Cardiac muscle cell (in vitro differentiated cells and primary cell): Measurements from ENCODE around the gene DACH1. TPM values are rescaled to one million over a fixed set of nuclear protein-coding genes. Genes with fewer than 3 reads are reported as not detected.

Experiments
- DNase-seq, 2 donors: peaks; one replicate each; pipeline versions ENCODE4 v3.0.0 to v3.0.0-alpha.2; 2010 to 2017; ENCODE audit warnings: low read depth in 1 of 2, low spot score in 1 of 2
- H3K27ac ChIP-seq: fragments of 200-600 bp; sonication (generic); 2 replicates; pipeline ENCODE4 v1.5.1; 2016
- H3K27me3 ChIP-seq: fragments of 200-600 bp; sonication (generic); 2 replicates; pipeline ENCODE4 v1.6.0; 2016; ENCODE audit warnings: control low read depth
- H3K36me3 ChIP-seq: fragments of 200-600 bp; sonication (generic); 2 replicates; pipeline ENCODE4 v1.5.1; 2016; ENCODE audit warnings: control low read depth
- H3K4me1 ChIP-seq: fragments of 200-600 bp; sonication (generic); 2 replicates; pipeline ENCODE4 v1.8.1; 2017; ENCODE audit warnings: low read depth, mild to moderate bottlenecking, mixed run types
- H3K4me3 ChIP-seq: fragments of 200-600 bp; sonication (generic); 2 replicates; pipeline ENCODE4 v1.5.1; 2016; ENCODE audit warnings: mild to moderate bottlenecking
- H3K9me3 ChIP-seq: fragments of 200-600 bp; sonication (generic); 2 replicates; pipeline ENCODE4 v1.5.1; 2017; ENCODE audit warnings: low read depth, mild to moderate bottlenecking, control low read depth
- polyA plus RNA-seq: library from polyadenylated mRNA; unstranded; fragments of >200 nt; fragmentation: Nextera tagmentation; extraction: Ambion mirVana; gene quantifications from 2 replicates; pipeline ENCODE4 v1.2.1, GENCODE V29; 2016
- total RNA-seq: library from RNA; depleted of rRNA; stranded (reverse); fragments of >200 nt; gene quantifications from 2 replicates; pipeline ENCODE4 v1.2.3, GENCODE V29; 2016
- TF ChIP-seq, protein P1 (sequence below): IDR thresholded peaks from 2 replicates; pipeline ENCODE4 v1.5.1; 2012; ENCODE audit warnings: low read depth, mild to moderate bottlenecking, low read length

The DACH1 gene
- total and polyA plus RNA-seq, 2 experiments from 2014 or later = 3.5 to 3.7 TPM

DNA sequence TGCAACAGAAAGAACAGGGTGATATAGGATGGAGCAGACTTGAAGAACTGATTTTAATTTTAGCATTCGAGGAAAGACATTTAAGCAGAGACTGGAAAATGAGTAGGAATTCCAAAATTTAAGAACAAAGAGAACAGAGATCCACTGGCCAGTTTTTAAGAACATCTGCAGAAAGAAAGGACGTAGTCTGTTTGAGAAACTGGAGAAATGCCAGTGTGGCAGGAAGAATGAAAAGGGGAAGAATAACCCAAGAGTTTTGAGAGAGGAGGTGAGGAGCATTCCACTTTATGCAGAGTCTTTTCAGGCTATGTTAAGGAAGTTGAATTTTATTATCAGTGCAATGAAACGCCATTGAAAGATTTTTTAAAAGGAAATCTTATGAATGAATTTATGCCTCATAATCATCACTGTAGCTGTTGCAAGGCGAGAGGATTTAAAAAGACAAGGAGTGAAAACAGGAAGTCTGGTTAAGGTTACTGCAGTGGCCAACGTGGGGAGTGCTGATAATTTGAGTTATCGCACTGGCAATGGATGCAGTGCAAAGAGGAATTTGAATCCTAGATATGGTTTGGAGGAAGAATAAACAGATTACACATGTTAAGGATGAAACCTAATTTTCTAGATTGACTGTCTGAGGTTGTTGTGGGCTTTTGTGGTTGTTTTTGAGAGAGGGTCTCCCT lies 253.8 kb downstream of the DACH1 start:
- no peak overlapping the region for H3K4me3 ChIP-seq

DNA sequence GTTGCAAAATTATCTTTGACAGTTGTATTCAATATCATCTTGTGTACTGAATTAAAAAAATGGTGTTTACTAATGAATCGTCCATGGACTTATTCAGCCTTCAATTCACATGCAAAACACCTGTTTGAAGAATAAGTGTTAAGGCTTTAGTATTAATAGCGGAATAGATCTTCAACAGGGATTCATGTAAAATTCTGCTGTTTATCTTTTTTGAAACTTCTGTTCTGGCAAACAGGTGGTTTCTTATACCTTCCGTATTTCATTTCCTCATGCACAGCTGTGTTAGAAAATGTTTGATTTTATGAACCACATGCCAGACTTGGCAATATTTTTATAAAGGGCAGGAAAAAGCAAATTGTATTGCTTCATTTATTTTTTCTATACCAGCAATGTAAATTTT lies 255.7 kb downstream of the DACH1 start:
- TF ChIP-seq, protein P1, sequence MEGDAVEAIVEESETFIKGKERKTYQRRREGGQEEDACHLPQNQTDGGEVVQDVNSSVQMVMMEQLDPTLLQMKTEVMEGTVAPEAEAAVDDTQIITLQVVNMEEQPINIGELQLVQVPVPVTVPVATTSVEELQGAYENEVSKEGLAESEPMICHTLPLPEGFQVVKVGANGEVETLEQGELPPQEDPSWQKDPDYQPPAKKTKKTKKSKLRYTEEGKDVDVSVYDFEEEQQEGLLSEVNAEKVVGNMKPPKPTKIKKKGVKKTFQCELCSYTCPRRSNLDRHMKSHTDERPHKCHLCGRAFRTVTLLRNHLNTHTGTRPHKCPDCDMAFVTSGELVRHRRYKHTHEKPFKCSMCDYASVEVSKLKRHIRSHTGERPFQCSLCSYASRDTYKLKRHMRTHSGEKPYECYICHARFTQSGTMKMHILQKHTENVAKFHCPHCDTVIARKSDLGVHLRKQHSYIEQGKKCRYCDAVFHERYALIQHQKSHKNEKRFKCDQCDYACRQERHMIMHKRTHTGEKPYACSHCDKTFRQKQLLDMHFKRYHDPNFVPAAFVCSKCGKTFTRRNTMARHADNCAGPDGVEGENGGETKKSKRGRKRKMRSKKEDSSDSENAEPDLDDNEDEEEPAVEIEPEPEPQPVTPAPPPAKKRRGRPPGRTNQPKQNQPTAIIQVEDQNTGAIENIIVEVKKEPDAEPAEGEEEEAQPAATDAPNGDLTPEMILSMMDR = no peak
- Histone ChIP-seq H3K27ac (no peak overlapping the region), H3K27me3 (no peaks in the 10 kb centered on the region), H3K4me1 (no peaks in the 10 kb centered on the region), H3K36me3 (no peaks in the 10 kb centered on the region), H3K4me3 (no peak overlapping the region), H3K9me3 (no peaks in the 10 kb centered on the region)
- DNase-seq = no peak

More for the DNA sequence above, 253.8 kb downstream of the DACH1 start:
- Histone ChIP-seq H3K27me3 (no peaks in the 10 kb centered on the region), H3K36me3 (no peaks in the 10 kb centered on the region), H3K9me3 (no peaks in the 10 kb centered on the region), H3K27ac (no peak overlapping the region), H3K4me1 (no peaks in the 10 kb centered on the region)
- DNase-seq = peak in 1 of 2 donors; percentile 46
- TF ChIP-seq, protein P1 = no peak

DNA sequence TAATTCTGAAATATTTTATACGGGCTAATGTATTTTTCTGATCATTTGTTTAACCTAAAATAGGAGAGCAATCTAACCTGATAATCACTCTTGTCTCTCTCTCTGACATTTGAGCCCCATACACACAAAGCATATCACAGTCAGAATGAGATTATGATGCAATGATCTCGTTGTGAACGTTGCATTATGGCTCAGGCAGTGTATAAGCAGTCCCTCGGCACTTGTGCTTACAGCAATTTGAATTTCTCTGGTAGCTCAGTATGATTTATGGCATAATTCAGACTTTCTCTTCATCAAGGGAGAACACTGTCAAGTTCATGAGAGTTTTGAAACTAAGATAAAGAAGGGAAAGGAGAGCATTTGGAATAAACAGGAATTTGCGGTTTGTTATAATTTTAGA lies 256.1 kb downstream of the DACH1 start:
- no peak for DNase-seq
- Histone ChIP-seq H3K36me3 (no peaks in the 10 kb centered on the region), H3K4me3 (no peak overlapping the region), H3K27me3 (no peaks in the 10 kb centered on the region), H3K9me3 (no peaks in the 10 kb centered on the region), H3K4me1 (no peaks in the 10 kb centered on the region), H3K27ac (no peak overlapping the region)
- TF ChIP-seq, protein P1 = no peak

DNA sequence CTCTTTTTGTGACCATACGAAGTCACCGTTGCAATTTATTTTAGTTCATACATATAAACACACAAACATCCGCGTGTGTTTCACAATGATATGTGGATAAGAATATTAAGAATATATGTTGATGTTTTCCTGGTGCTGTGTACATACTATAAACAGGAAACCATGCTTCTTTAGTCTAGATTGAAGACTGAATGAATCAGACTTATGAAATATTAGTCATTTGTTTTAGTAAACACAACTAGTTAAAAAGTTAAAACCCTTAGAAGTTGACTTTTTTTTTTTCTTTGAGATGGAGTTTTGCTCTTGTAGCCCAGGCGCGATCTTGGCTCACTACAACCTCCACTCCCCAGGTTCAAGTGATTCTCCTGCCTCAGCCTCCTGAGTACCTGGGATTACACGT lies 257.7 kb downstream of the DACH1 start:
- Histone ChIP-seq H3K4me1 (no peaks in the 10 kb centered on the region), H3K36me3 (no peaks in the 10 kb centered on the region), H3K9me3 (no peaks in the 10 kb centered on the region), H3K27me3 (no peaks in the 10 kb centered on the region), H3K4me3 (no peak overlapping the region), H3K27ac (no peak overlapping the region)
- no peak for DNase-seq
- TF ChIP-seq, protein P1 = no peak

DNA sequence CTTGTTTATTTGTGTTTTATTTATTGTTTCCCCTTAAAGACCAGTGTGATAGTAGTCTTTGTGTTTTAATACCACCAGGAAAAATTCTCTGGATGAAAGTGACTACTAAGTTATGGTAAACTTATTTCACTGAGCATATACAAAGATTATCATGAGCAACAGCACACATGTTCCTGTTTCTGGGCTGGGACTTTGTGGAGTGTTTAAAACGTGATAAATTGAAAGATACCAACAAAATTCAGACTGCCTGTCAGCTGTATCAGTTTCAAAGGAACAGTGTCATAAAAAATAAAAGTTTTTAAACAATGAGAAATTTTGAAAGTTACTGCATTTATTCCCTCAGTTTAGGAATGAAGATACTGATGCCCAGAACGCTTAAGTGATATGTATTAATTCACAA lies 259.4 kb downstream of the DACH1 start:
- H3K27me3 ChIP-seq = no peaks in the 10 kb centered on the region
- no peak overlapping the region for H3K27ac ChIP-seq
- H3K4me1 ChIP-seq = no peaks in the 10 kb centered on the region
- H3K9me3 ChIP-seq = no peaks in the 10 kb centered on the region
- TF ChIP-seq, protein P1 = no peak
- no peak overlapping the region for H3K4me3 ChIP-seq
- H3K36me3 ChIP-seq = no peaks in the 10 kb centered on the region
- DNase-seq = no peak

DNA sequence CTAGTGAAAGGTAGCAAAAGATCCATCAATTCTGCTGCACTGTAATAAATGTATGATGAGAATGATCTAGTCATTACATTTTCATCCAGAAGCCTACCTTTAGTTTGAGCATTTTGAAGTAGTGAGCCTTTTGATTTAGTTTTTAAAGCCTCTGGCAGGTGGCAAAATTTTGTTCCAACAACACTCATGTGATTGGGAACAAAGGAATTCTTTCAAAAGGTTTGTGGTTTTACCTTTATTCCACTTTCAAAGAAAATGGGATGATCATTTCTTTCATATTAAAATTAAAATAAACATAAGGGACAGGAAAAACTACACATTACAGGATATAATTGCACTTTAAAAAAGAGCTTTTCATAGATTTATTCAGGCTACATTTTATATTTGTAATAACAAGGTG lies 260.2 kb downstream of the DACH1 start:
- no peaks in the 10 kb centered on the region for H3K27me3 ChIP-seq
- DNase-seq = no peak
- no peak overlapping the region for H3K27ac ChIP-seq
- no peaks in the 10 kb centered on the region for H3K9me3 ChIP-seq
- H3K4me1 ChIP-seq = no peaks in the 10 kb centered on the region
- no peak overlapping the region for H3K4me3 ChIP-seq
- H3K36me3 ChIP-seq = no peaks in the 10 kb centered on the region
- TF ChIP-seq, protein P1 = no peak
